ENCODE measurements around the gene MFSD11.
"Not testable (repeated sequence)": the region's sequence is repeated elsewhere in the genome, so short reads cannot be mapped to it uniquely, and the experiment has no call there.

The MFSD11 gene

DNA sequence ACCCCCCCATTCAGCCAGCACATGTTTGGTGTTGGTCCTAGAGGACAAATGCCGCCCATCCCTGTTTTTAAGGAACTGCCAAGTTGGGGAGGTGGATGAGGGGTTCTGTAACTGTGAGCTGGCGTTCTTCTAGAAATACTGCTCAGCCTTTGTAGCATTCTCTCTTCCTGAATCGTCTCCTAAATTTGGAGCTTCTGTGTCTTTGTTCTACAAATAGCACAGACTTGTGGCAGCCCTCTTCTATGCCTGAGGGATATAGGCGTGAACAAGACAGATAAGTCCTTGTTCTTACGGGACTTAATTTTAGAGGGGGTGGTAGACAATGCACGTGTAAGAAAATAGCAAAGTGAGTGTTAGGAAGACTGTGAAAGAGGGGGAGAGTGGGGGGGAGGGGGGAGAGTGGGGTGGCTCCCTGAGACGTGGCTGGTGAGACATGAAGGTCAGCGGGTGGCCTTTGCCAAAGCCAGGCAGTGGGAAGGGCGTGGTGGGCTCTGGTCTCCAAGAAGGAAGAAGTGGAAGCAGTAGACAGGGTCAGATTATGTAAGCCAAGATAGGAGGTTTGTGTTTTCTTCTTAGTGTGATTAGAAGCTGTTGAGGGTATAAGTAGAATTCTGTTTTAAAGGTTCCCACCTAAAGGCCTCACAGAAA is 9.9 kb downstream of the MFSD11 start:
- DNase-seq (ENCODE audit: low read depth in 2 of 2) = no peak

DNA sequence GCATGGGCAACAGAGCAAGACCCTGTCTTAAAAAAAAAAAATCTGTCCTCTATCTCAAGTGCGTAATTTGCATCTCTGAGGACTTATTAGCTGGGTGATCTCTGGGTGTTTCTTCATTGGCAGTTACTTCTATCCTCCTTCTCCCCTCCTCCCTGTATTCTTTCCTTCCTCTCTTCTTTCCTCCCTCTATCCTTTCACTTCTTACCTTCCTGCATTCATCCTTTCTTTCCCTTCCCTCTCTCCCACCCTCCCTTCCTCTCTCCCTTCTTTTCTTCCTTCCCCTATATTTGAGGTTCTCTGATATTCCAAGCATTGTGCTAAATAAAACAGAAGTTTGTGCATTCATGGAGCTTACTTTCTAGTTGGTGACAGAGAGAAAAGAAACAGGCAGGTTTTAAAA is 10.7 kb downstream of the MFSD11 start:
- DNase-seq (ENCODE audit: low read depth in 2 of 2) = no peak

DNA sequence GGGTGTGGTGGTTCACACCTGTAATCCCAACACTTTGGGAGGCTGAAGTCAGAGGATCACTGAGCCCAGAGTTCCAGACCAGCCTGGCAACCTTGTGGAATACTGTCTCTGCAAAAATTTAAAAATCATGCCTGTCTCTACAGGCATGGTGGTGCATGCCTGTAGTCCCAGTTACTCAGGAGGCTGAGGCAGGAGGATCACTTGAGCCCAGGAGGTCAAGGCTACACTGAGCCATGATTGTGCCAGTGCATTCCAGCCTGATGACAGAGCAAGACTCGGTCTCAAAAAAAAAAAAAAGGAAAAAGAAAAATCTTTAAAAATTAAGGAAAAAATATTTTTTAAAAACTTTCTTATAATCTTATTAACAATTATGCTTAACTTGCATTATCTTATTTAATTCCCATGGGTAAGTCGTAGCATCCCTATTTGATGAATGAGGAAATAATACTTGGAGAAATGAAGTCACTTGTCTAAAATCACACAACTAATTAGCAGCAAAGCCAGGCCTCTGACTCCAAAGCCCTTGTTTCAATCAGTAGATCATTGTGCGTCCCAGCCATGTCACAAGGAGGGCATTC is 13.6 kb downstream of the MFSD11 start:
- DNase-seq (ENCODE audit: low read depth in 2 of 2) = no peak

DNA sequence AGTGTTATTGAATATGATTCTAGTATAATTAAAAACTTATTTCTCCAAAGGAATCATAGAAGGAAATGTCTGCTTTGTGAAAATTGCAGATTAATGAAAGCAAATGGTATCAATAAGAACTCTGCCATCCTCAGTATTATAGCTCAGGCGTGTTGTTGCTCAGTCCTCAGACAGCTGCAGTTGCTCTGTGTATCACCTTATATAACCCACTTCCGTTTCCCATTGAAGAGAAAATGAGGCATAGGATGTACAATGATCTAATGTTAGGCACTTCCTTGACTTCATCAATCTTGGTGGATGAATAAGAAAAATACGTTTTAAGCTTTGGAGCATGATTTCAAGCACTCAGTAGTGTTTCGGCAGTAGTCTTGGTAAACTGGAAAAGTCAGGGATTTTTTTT is 14.1 kb downstream of the MFSD11 start:
- DNase-seq (ENCODE audit: low read depth in 2 of 2) = no peak

DNA sequence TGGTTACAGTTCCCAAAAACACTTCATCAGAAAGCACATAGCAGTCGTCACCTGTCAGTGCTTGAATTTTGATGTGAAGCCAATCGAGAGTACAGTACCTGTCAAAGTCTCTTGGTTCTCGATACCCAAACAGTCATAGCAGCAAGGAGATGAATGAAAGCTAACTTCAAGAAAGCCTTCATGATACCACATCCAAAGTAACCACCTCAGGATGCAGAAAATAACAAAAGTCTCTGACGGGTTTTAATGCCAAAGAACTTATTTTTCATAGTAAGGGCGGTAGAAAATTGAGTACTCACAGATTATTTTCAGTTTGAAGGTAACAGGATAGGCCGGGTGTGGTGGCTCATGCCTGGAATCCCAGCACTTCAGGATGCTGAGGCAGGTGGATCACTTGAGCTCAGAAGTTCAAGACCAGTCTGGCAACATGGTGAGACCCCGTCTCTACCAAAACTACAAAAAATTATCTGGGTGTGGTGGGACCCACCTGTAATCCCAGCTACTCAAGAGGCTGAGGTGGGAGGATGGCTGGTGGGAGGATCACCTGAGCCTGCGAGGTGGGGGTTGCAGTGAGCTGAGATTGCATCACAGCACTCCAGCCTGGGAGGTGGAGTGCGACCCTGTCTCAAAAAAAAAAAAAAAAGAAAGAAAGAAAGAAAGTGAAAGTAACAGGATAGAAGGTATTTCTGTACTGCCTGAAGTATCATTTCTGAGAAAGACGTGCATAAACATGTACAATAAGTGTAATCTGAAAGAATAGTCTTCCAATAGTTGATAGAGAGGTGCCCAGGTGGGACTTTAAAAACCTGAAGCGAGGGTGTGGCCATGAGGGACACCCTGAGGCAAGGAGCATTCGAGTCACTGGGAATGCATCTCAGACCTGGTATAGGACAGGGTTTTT is 15.4 kb downstream of the MFSD11 start:
- DNase-seq (ENCODE audit: low read depth in 2 of 2) = no peak

DNA sequence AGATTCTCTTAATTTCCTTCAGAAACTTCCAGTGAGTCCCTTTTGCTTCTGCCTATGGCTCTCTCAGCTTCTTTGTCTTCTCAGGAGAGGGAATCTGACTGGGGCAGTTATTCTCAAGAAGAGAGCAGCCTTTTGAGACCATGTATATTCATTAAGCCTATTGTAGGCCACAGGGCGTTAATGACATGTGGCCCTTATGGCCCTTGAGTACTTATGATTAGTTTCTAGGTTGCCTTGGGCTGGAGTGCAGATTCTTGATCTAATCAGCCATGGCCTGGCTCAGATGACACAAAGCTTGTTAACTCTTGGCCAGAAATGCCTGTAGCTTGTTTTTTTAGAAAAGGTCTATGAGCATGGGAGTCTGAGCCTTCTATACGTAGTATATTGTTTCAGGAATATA is 17.4 kb downstream of the MFSD11 start:
- no peak for DNase-seq (ENCODE audit: low read depth in 2 of 2)

DNA sequence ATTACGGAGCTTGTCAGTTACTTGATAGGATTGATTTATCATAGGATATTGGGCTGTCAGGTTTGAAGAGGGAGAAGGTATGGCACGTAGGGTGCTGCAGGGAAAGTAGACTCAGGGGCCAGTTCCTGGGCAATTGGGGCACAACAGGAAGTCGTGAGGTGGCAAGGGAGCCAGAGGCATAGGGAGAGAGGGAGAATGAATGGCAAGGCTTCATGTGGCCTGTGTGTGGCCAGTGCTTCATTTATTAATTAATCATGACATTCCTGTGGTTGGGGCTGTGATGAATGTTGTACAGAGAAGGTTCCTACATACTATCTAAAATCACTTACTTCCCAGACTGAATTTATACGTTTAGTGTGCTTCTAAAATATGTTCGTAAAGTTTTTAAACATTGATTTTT is 19.3 kb downstream of the MFSD11 start:
- no peak for DNase-seq (ENCODE audit: low read depth in 2 of 2)

DNA sequence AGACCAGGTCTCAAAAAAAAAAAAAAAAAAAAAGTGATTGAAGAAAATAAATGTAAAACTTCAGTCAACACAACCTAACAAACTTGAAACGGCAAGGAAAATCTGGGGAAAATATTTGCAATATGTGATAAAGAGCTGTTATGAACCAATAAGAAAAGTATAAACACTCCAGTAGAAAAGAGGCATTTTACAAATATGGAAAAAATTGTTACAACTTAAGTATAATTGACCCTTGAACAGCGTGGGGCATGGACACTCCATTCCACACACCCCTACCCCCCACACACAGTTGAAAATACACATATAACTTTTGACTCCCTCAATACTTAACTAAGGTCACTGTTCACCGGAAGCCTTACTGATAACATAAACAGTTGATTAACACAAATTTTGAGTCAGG is 20.7 kb downstream of the MFSD11 start:
- no peak for DNase-seq (ENCODE audit: low read depth in 2 of 2)

DNA sequence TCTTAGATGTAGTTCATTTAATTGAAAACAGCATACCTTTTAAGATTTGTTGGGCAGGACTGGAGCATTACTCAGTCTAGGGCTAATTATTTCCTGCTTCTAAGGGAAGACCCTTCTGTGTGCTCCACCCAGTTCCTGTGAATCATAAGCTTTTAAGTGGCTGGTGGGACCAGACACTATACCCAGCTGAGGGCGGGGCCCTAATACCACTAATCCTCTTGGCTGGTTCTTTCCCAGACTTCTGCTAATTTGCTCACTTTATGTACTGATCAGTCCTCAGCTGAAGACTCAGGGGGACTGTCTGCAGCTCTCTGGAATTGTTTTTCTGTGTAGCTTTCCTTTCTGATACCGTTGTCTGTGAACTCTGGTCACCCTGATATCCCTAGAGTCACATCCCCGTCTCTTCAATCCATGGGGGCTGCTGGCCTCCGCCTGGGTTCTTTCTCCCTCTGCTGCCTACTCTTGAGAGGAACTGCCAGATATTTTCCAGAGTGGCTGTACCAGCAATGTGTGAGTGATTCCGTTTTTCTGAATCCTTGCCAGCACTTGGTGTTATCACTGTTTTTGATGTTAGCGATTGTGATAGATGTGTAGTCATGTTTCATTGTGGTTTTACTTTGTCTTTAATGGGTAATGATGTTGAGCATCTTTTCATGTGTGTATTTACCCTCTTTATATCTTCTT is 35.1 kb downstream of the MFSD11 start:
- peak; percentile 15 to 46 for DNase-seq (ENCODE audit: low read depth in 2 of 2)

DNA sequence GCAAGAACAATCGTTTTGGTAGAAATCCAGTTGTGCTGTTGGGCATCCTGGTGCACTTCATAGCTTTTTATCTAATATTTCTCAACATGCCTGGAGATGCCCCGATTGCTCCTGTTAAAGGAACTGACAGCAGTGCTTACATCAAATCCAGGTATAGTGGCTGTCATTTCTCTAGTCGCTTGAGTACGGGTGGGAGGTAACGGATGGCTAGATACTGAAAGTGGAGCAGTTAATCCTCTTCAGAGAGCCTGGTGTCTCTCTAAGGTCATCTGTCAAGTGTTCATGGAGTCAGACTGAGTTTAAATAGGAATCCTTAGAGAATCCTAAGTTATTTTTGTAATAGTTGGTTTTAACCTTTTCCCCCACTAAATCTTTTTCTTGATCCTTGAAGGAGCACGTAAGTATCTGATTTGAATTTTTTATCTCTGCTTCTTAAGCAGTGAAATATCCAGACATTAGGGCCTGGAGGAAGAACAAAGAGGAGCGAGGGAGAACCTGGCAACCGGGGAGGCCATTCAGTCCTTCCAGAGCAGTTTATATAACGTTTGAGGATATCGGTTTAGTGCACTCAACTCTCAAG is 37.2 kb downstream of the MFSD11 start:
- no peak for DNase-seq (ENCODE audit: low read depth in 2 of 2)

DNA sequence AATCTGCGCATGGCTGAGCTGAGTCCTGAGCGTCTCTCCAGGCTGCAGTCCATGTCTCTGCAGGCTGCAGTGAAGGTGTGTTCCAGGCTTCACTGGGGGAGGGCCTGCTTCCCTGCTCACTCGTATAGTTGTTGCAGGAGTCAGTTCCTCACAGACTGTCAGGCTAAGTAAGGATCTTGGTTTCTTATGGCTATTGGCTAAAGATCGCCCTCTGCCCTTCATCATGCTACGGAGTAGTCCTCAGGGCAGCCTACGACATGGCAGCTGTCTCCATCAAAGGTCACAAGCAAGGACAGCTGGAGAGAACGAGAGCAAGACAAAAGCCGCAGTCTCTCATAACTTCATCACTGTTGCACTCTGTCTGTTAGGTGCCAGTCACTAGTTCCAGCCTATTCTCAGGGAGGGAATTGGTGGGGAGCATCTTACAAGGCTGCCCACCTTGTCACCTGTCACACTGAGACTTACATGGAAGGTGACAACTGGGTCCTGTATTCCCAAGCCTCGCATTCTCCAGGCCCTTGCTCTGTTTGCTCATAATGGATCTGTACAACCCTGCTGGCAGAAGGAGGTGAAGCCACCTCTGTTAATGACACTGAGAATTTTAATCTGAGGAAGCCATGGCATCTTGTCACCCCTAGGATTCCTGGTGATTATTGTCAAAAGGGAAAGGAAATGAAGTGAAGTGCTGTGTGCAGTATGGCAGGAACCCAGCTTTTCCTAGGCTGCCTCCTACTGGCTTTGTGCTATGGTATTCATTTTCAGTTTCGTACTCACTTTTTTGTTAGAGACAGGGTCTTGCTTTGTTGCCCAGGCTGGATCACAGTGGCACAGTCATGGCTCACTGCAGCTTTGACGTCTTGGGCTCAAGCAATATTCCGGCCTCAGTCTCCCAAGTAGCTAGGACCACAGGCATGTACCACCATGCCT is 43.4 kb downstream of the MFSD11 start:
- no peak for DNase-seq (ENCODE audit: low read depth in 2 of 2)

DNA sequence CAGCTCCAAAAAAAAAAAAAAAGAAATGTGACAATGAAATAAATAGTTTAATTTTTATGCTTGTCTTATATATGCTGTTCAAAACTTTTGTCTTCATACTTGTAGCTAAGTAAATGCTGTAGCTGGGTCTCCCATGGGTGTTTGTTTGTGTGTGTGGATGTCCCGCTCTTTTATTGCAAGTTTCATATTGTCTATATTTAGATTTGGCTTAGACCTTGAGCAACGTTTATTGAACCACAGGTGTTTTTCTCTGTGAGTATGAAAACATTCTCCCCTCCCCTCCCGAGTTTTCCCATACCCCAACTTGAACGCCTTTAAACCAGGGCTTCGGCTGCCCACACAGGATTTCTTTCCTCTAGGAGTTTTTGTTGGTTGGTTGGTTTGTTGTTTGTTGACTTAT is 45.2 kb downstream of the MFSD11 start:
- no peak for DNase-seq (ENCODE audit: low read depth in 2 of 2)

DNA sequence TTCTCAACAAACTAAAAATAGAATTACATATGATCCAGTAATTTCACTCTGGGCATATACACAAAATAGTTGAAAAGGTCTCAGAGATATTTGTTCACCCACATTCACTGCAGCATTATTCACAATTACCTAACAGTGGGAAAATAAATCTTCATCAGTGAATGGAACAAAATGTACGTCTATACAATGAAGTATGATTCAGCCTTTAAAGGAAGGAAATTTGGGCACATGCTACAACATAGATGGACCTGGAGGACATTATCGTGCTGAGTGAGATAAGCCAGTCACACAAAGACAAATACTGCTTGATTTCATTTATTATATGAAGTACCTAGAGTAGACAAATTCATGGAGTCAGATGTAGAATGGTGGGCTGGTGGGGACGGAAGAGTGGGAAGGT is 47.0 kb downstream of the MFSD11 start:
- no peak for DNase-seq (ENCODE audit: low read depth in 2 of 2)

DNA sequence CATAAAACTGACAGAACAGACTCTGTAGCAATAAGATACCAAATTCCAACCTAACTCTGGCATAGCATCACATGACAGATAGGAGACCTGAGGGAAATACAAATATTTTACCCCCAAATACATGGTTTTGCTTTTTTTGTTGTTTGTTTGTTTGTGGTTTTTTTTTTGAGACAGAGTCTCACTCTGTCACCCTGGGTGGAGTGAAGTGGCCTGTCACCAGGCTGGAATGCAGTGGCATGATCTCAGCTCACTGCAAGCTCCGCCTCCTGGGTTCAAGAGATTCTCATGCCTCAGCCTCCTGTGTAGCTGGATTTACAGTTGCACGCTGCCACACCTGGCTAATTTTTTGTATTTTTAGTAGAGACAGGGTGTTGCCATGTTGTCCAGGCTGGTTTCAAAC is 49.9 kb downstream of the MFSD11 start:
- not testable (repeated sequence) for DNase-seq (ENCODE audit: low read depth in 2 of 2)

DNA sequence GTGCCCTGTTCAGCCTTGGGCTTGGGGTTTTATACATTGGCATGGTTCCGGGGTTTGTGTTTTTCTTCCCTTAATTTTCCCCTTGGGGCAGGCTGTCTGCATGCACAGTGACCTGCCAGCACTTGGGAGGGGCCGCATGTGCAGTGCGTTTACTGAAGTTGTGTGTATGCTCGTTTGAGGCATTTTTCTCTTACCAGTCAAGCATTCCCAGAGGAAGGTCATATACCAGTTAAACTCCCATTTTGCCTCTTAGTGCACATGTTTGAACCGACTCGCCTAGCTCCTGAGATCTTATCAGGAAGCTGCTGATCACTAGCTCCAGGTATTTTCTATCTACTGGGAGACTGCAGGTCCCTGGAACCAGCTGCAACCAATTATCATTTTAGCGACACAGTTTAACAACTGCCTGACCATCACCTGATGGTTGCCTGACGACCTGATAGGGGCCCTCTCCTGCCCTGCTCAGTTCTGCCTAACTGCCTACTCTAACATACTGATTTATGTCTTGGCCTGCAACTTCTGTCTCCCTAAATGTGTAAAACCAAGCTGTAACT is 51.4 kb downstream of the MFSD11 start:
- DNase-seq (ENCODE audit: low read depth in 2 of 2) = no peak

DNA sequence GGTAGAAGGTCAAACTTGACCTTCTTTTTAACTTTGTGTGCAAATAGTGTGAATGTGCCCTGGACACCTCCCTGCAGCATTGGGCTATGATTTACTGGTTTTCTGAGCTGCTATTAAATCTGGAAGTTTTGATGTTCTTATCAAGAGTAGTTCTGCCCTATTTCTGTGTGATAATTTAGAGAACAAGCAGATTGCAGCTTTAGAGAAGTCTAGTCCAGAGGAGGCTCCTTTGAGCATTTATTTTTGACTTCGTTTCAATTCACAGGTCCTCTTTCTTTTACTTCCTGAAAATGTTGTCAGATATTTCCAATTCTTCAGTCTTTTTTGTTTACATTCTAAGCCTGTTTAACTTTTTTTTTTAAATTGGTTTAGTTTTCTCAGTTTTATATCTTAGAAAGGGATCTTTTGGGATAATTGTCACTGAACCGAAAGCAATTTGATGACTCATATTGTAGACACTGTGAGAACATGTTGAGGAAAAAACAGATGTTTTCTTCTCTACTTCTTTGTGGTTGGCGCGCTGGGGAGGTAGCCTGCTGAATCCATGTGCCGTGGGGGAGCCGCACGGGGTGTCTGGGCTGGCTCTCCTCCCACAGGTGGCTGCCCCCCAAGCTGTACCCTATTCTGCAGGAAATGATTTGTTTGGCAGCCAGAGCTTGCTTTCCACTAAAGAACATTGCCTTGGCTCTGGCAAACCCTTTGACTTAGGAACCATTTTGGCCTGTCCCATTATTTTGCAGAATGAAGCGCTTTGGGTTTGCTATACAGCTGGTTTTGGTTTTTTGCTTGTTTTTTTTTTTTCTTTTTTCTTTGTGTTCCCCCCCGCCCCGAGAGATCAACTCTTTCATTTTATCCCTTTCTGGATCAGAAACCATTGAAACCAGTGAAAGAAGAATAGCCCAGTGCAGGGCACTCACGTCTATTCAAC is 53.4 kb downstream of the MFSD11 start:
- DNase-seq (ENCODE audit: low read depth in 2 of 2) = no peak

DNA sequence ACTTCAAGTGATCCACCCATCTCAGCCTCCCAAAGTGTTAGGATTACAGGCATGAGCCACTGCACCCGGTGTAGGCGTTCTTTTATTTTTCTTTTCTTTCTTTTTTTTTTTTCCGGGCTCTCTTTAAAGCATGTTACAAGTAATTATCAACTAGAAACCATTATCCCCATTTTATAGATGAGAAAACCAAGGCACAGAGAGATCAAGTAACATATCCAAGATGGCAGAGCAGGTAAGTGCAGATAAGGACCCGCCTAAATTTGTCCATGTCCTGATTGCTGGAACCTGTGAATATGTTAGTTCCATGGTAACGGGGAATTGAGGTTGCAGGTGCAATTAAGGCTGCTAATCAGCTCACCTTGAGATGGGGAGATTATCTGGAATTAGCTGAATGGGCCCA is 54.4 kb downstream of the MFSD11 start:
- no peak for DNase-seq (ENCODE audit: low read depth in 2 of 2)

DNA sequence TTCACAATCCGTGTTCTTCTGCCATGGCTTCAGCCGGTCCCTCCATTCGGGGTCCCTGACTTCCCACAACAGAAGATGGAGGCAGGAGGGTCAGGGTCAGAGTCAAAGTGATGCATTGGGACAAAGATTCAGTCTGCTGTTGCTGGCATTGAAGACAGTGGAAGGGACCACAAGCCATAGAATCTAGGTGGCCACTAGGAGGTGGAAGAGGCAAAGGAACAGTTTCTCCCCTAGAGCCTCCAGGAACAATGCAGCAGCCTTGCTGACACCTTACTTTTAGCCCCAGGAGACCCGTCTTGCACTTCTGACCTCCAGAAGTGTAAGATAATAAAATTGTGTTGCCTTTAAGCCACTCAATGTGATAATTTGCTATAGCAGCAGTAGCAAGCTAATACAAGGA is 55.9 kb downstream of the MFSD11 start:
- DNase-seq (ENCODE audit: low read depth in 2 of 2) = no peak

DNA sequence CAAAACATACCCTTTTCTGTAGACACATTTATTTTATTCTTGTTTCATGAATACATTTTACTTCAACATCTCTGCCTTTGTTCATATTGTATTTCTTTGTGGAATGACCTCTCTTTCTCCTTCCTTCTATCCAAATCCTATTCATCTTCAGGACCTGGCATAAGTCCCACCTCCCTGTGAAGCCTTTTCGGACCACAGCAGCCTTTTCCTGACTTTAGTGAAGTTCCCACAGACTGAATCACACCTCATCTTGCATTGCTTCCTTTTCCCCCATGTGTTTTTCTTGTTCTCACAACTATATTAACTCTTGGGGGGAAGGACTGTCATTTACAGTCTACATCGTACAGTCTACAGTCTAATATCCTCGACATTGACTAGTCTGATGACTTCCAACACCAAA is 58.2 kb downstream of the MFSD11 start:
- DNase-seq (ENCODE audit: low read depth in 2 of 2) = no peak
